Measurements from ENCODE around the gene NIBAN1. TPM values are rescaled to one million over a fixed set of nuclear protein-coding genes. Genes with fewer than 3 reads are reported as not detected.

The NIBAN1 gene
- total and polyA plus RNA-seq, 9 of the 15 experiments (the other 6 are each of a cell fraction or from before 2014, with no cell fraction given): 1.5 to 26.6 (median 16.2) TPM

- TF ChIP-seq RNF2 (IDR thresholded peaks at IDR 0.05) (peak; percentile 86), ZBTB34 (CRISPR knock-in tag; IDR thresholded peaks at IDR 0.05) (no peak), ZNF311 (CRISPR knock-in tag; IDR thresholded peaks at IDR 0.05) (no peak), HES1 (IDR thresholded peaks at IDR 0.05; ENCODE audit: low read depth) (no peak), KLF6 (CRISPR knock-in tag; IDR thresholded peaks at IDR 0.05; ENCODE audit: borderline replicate concordance) (no peak), ZNF174 (CRISPR knock-in tag; IDR thresholded peaks at IDR 0.05) (no peak), SMARCA5 (IDR thresholded peaks at IDR 0.05) (no peak), KAT8 (IDR thresholded peaks at IDR 0.05; ENCODE audit: low read depth) (peak; percentile 6; the same call in 1 of the 2 replicates), BRD4 (IDR thresholded peaks at IDR 0.05) (peak; percentile 96), KDM1A (IDR thresholded peaks at IDR 0.05) (no peak), MYC (IDR thresholded peaks at IDR 0.05; ENCODE audit: low read depth, low read length) (peak; percentile 97), MYC (CRISPR knock-in tag; IDR thresholded peaks at IDR 0.05; ENCODE audit: borderline replicate concordance, low read depth) (peak; percentile 75; the same call in 1 of the 2 replicates), ZNF639 (CRISPR knock-in tag; conservative IDR thresholded peaks at IDR 0.05 in 1 of 2, IDR thresholded peaks at IDR 0.05 in 1 of 2) (peak in 1 of 2 experiments; percentile 21; a peak in 1 of 4 replicates), FUS (optimal IDR thresholded peaks at IDR 0.05; ENCODE audit: low read depth, low read length) (no peak), EP300 (IDR thresholded peaks at IDR 0.05; ENCODE audit: low read length) (peak; percentile 90), ZEB2 (IDR thresholded peaks at IDR 0.05) (peak; percentile 69), RERE (CRISPR knock-in tag; IDR thresholded peaks at IDR 0.05; ENCODE audit: borderline replicate concordance) (no peak), HNRNPLL (IDR thresholded peaks at IDR 0.05; ENCODE audit: low read depth, low read length, poor library complexity, severe bottlenecking) (peak; percentile 53), LCOR (CRISPR knock-in tag; IDR thresholded peaks at IDR 0.05) (no peak), CHD4 (IDR thresholded peaks at IDR 0.05; ENCODE audit: insufficient read depth, insufficient replicate concordance, low read depth, low read length, poor library complexity, severe bottlenecking) (peak; percentile 20)
These were observed 844 bp downstream of the NIBAN1 start (continued) for GRCh38 chr1:184973272-184974055.

All from K562 (cell line).